Amniotic epithelial cell (primary cell): ENCODE results near the gene WWOX.

Experiments used
- DNase-seq: peaks from one replicate; pipeline ENCODE4 v3.0.0-alpha.2; 2010; ENCODE audit warnings: low read depth

WWOX gene

GRCh38 chr16:78804058-78804735 is 704.7 kb downstream of the WWOX start:
- no peak for DNase-seq

GRCh38 chr16:78805556-78805955 is 706.1 kb downstream of the WWOX start:
- no peak for DNase-seq

GRCh38 chr16:78811247-78811646 is 711.8 kb downstream of the WWOX start:
- no peak for DNase-seq

- DNase-seq, result no peak
Observed at GRCh38 chr16:78812582-78812981, 713.1 kb downstream of the WWOX start.

GRCh38 chr16:78813661-78814311 is 714.3 kb downstream of the WWOX start:
- no peak for DNase-seq

- DNase-seq, result no peak
Observed at GRCh38 chr16:78815713-78816112, 716.3 kb downstream of the WWOX start.

- DNase-seq, result no peak
Observed at GRCh38 chr16:78816499-78817195, 717.2 kb downstream of the WWOX start.

- DNase-seq, result no peak
Observed at GRCh38 chr16:78817200-78817739, 717.8 kb downstream of the WWOX start.

- DNase-seq, result no peak
Observed at GRCh38 chr16:78821335-78821734, 721.9 kb downstream of the WWOX start.

- no peak for DNase-seq
Observed at GRCh38 chr16:78822509-78822908, 723.1 kb downstream of the WWOX start.

GRCh38 chr16:78823027-78823426 is 723.6 kb downstream of the WWOX start:
- no peak for DNase-seq

- DNase-seq, result no peak
Observed at GRCh38 chr16:78829280-78829679, 729.8 kb downstream of the WWOX start.

- DNase-seq, result no peak
Observed at GRCh38 chr16:78830599-78830998, 731.1 kb downstream of the WWOX start.

- DNase-seq, result no peak
Observed at GRCh38 chr16:78832100-78832499, 732.6 kb downstream of the WWOX start.

- no peak for DNase-seq
Observed at GRCh38 chr16:78836802-78837491, 737.5 kb downstream of the WWOX start.

- no peak for DNase-seq
Observed at GRCh38 chr16:78837706-78838105, 738.3 kb downstream of the WWOX start.

- DNase-seq, result no peak
Observed at GRCh38 chr16:78838276-78838675, 738.8 kb downstream of the WWOX start.

- no peak for DNase-seq
Observed at GRCh38 chr16:78842950-78843349, 743.5 kb downstream of the WWOX start.

GRCh38 chr16:78843978-78844377 is 744.5 kb downstream of the WWOX start:
- DNase-seq, result no peak

GRCh38 chr16:78844682-78845081 is 745.2 kb downstream of the WWOX start:
- no peak for DNase-seq

GRCh38 chr16:78851266-78851665 is 751.8 kb downstream of the WWOX start:
- DNase-seq, result no peak

GRCh38 chr16:78852081-78852635 is 752.7 kb downstream of the WWOX start:
- no peak for DNase-seq
